ENCODE data around the gene ANGPTL8.

Gene ANGPTL8

DNA sequence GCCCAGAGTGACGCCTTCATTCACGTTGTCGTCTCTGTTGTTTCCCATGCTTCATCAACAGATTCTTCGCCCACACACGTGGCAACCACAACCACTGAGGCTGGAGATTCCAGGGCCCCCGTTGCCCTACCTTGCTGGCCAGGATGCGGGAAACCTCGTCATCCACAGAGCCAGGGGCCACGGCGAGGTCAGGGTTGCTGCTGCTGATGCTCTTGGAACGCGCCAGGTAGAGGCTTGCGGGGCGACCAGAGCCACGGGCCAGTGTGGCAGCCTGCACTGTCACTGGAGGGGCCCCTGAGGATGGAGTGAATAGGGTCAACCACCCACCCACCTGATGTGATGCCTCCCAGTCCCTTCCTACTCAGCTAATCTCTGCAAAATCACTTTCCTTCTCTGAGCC lies 6.3 kb upstream of the ANGPTL8 start:
- H3K27ac ChIP-seq (ENCODE audit: poor library complexity, severe bottlenecking) = no peak overlapping the region
- H3K4me1 ChIP-seq (ENCODE audit: insufficient read depth, poor library complexity, severe bottlenecking) = no peaks in the 10 kb centered on the region
- no peaks in the 10 kb centered on the region for H3K9me3 ChIP-seq (ENCODE audit: severe bottlenecking)
- TF ChIP-seq, protein P1, sequence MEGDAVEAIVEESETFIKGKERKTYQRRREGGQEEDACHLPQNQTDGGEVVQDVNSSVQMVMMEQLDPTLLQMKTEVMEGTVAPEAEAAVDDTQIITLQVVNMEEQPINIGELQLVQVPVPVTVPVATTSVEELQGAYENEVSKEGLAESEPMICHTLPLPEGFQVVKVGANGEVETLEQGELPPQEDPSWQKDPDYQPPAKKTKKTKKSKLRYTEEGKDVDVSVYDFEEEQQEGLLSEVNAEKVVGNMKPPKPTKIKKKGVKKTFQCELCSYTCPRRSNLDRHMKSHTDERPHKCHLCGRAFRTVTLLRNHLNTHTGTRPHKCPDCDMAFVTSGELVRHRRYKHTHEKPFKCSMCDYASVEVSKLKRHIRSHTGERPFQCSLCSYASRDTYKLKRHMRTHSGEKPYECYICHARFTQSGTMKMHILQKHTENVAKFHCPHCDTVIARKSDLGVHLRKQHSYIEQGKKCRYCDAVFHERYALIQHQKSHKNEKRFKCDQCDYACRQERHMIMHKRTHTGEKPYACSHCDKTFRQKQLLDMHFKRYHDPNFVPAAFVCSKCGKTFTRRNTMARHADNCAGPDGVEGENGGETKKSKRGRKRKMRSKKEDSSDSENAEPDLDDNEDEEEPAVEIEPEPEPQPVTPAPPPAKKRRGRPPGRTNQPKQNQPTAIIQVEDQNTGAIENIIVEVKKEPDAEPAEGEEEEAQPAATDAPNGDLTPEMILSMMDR (IDR thresholded peaks at IDR 0.05; ENCODE audit: poor library complexity, severe bottlenecking) = no peak
- peaks cover 35% of the 10 kb centered on the region for H3K36me3 ChIP-seq (ENCODE audit: low read depth)
- H3K4me3 ChIP-seq (ENCODE audit: severe bottlenecking) = no peak overlapping the region
- H3K27me3 ChIP-seq (ENCODE audit: insufficient read depth, poor library complexity, severe bottlenecking) = no peaks in the 10 kb centered on the region
- no peak for ATAC-seq (ENCODE audit: low read depth)
- no peak for DNase-seq (ENCODE audit: low spot score)

DNA sequence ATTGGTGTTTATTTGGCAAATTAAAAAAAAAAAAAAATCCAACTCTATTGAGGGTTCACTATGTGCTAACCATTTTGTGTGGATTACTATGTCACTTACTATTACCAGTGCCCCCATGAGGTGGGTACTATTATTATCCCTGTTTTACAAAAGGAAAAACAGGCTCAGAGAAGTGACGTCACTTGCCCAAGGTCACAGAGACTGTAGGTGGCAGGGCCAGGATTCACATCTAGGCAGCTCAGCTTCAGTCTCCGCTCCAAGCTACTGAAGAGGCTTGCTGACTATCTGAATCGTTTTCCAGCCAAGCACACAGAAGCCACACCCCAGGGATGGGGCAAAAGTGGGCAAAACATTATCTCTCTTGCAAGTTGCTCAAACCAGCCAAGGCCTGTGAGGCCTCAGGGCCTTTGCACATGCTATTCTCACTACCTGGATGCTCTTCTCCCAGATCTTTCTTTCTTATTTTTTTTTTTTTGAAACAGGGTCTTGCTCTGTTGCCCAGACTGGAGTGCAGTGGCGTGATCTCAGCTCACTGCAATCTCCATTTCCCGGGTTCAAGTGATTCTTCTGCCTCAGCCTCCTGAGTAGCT lies 4.8 kb upstream of the ANGPTL8 start:
- Histone ChIP-seq H3K4me3 (ENCODE audit: severe bottlenecking) (no peak overlapping the region), H3K27ac (ENCODE audit: poor library complexity, severe bottlenecking) (no peak overlapping the region), H3K36me3 (ENCODE audit: low read depth) (peaks cover 50% of the 10 kb centered on the region), H3K9me3 (ENCODE audit: severe bottlenecking) (peaks cover 3% of the 10 kb centered on the region), H3K4me1 (ENCODE audit: insufficient read depth, poor library complexity, severe bottlenecking) (no peaks in the 10 kb centered on the region), H3K27me3 (ENCODE audit: insufficient read depth, poor library complexity, severe bottlenecking) (no peaks in the 10 kb centered on the region)
- TF ChIP-seq, protein P1 (IDR thresholded peaks at IDR 0.05; ENCODE audit: poor library complexity, severe bottlenecking) = no peak
- no peak for DNase-seq (ENCODE audit: low spot score)
- ATAC-seq (ENCODE audit: low read depth) = no peak

DNA sequence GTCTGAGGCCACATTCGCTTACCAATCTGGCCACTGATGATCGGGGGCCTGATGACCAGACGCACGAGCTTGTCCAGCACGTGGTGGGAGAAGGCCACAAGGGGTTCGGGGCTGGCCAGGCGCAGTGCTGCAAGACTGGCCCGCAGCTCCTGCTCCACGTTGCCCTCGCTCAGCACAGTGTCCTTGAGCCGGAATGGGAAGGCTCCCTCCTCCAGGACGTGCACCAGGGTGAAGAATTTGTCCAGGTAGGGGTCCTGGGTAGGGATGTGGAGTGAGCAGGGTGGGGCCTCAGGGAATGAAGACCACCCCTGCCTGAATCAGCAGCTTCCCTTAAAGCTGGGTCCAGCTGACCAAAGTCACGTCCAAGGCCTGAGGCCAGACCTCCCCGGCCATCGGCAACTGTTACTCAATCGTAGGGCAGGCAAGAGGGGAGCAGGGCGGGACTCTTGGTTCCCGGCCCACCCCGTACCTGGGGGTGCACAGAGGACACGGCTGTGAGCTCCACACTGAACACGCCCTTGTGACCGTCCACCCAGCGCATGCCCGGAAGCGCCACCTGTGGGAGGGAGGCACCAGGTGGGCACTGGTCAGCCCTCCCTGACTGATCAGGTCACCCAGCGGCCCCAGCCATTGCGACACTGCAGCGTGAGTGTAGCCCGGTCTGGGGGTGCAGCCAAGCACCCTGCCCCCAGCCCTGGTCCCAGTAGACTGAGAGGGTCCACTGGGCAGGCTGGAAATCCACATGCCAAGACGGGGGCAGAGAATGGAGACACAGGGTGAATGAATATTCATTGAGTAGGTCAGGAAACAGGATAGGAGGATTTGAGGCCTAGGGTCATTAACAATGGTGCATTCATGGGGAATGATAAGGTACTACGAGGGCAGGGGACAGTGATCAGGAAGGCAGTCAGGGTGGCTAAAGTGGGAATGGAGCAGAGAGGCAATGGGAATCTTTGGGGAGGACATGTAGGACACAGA lies 2.8 kb upstream of the ANGPTL8 start:
- TF ChIP-seq, protein P1 (IDR thresholded peaks at IDR 0.05; ENCODE audit: poor library complexity, severe bottlenecking) = no peak
- Histone ChIP-seq H3K27me3 (ENCODE audit: insufficient read depth, poor library complexity, severe bottlenecking) (no peaks in the 10 kb centered on the region), H3K4me1 (ENCODE audit: insufficient read depth, poor library complexity, severe bottlenecking) (no peaks in the 10 kb centered on the region), H3K36me3 (ENCODE audit: low read depth) (peaks cover 59% of the 10 kb centered on the region), H3K9me3 (ENCODE audit: severe bottlenecking) (peaks cover 3% of the 10 kb centered on the region), H3K27ac (ENCODE audit: poor library complexity, severe bottlenecking) (no peak overlapping the region), H3K4me3 (ENCODE audit: severe bottlenecking) (no peak overlapping the region)
- DNase-seq (ENCODE audit: low spot score) (no peak), ATAC-seq (ENCODE audit: low read depth) (no peak)

DNA sequence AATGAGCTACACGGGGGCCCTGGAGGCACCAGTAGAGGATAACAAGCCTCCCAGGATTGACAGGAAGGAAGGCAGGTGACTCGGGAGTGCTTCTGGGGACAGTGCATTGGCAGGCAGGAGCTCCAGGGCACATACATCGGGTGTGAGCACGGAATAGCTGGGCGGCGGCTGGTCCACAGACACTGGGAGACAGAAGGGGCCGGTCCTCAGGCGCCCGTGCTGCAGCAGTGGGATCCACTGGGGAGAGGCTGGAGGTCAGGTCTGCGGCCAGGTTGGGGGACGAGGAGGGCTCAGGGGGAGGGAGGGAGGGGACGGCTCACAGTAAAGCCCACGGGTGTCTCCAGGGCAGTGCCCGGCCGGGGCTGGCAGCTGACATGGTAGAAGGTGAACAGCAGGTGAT lies 2.1 kb upstream of the ANGPTL8 start:
- DNase-seq (ENCODE audit: low spot score) = no peak
- TF ChIP-seq, protein P1 (IDR thresholded peaks at IDR 0.05; ENCODE audit: poor library complexity, severe bottlenecking) = no peak
- H3K4me3 ChIP-seq (ENCODE audit: severe bottlenecking) = no peak overlapping the region
- ATAC-seq (ENCODE audit: low read depth) = no peak
- no peak overlapping the region for H3K27ac ChIP-seq (ENCODE audit: poor library complexity, severe bottlenecking)
- H3K9me3 ChIP-seq (ENCODE audit: severe bottlenecking) = peaks cover 3% of the 10 kb centered on the region
- peaks cover 60% of the 10 kb centered on the region for H3K36me3 ChIP-seq (ENCODE audit: low read depth)
- no peaks in the 10 kb centered on the region for H3K4me1 ChIP-seq (ENCODE audit: insufficient read depth, poor library complexity, severe bottlenecking)
- no peaks in the 10 kb centered on the region for H3K27me3 ChIP-seq (ENCODE audit: insufficient read depth, poor library complexity, severe bottlenecking)
